Hepatocyte (in vitro differentiated cells): ENCODE results near the gene ASAP2. TPM values are rescaled to one million over a fixed set of nuclear protein-coding genes. Genes with fewer than 3 reads are reported as not detected.

ENCODE experiments used
- DNase-seq: peaks from one replicate; pipeline ENCODE4 v3.0.0-alpha.2; 2016; ENCODE audit warnings: low spot score
- H2AFZ ChIP-seq: fragments of 200-600 bp; sonication (generic); 2 replicates; pipeline ENCODE4 v1.6.0; 2016; ENCODE audit warnings: antibody characterized with exemption, mild to moderate bottlenecking
- H3K27ac ChIP-seq: fragments of 200-600 bp; sonication (generic); 2 replicates; pipeline ENCODE4 v1.5.1; 2016; ENCODE audit warnings: mild to moderate bottlenecking
- H3K27me3 ChIP-seq: fragments of 200-600 bp; sonication (generic); 2 replicates; pipeline ENCODE4 v1.6.1; 2016
- H3K36me3 ChIP-seq: fragments of 200-600 bp; sonication (generic); replicated peaks from 2 replicates; pipeline ENCODE4 v1.5.1; 2016; ENCODE audit warnings: low read depth; ENCODE audit not compliant: insufficient read depth
- H3K4me1 ChIP-seq: fragments of 200-600 bp; sonication (generic); 2 replicates; pipeline ENCODE4 v1.5.1; 2016; ENCODE audit warnings: mild to moderate bottlenecking, moderate library complexity; ENCODE audit not compliant: insufficient read depth
- H3K4me2 ChIP-seq: fragments of 200-600 bp; sonication (generic); 2 replicates; pipeline ENCODE4 v1.6.0; 2016
- H3K4me3 ChIP-seq: fragments of 200-600 bp; sonication (generic); 2 replicates; pipeline ENCODE4 v1.5.1; 2016; ENCODE audit warnings: mild to moderate bottlenecking
- H3K79me2 ChIP-seq: fragments of 200-600 bp; sonication (generic); 2 replicates; pipeline ENCODE4 v1.6.0; 2017; ENCODE audit warnings: mild to moderate bottlenecking
- H3K9me2 ChIP-seq: fragments of 200-600 bp; sonication (generic); replicated peaks from 2 replicates; pipeline ENCODE4 v1.6.0; 2017; ENCODE audit warnings: mild to moderate bottlenecking; ENCODE audit not compliant: insufficient read depth
- H3K9me3 ChIP-seq: fragments of 200-600 bp; sonication (generic); 2 replicates; pipeline ENCODE4 v1.5.1; 2016; ENCODE audit warnings: low read depth, mild to moderate bottlenecking
- H4K20me1 ChIP-seq: fragments of 200-600 bp; sonication (generic); 2 replicates; pipeline ENCODE4 v1.6.0; 2016; ENCODE audit warnings: mild to moderate bottlenecking; ENCODE audit not compliant: insufficient read depth, poor library complexity, severe bottlenecking
- EZH2 ChIP-seq: fragments of 200-600 bp; sonication (generic); IDR thresholded peaks from 2 replicates; pipeline ENCODE4 v1.6.1; 2016; ENCODE audit warnings: antibody characterized with exemption, mild to moderate bottlenecking, borderline replicate concordance
- EZH2phosphoT487 ChIP-seq: fragments of 200-600 bp; sonication (generic); IDR thresholded peaks from one replicate; pipeline ENCODE4 v1.6.1; 2018; ENCODE audit warnings: antibody characterized with exemption, mild to moderate bottlenecking, low read depth, moderate library complexity; ENCODE audit not compliant: unreplicated experiment, severe bottlenecking
- WGBS: methylation state at CpG from one replicate; pipeline ENCODE4 v1.1.6; 2016; ENCODE audit warnings: low lambda C conversion rate; ENCODE audit errors: missing lambda C conversion rate; 5-methylcytosine and 5-hydroxymethylcytosine counted together
- polyA plus RNA-seq: library from polyadenylated mRNA; unstranded; fragments of >200 nt; fragmentation: Nextera tagmentation; extraction: Ambion mirVana; gene quantifications from 2 replicates; pipeline ENCODE4 v1.2.1, GENCODE V29; 2016
- total RNA-seq: library from RNA; depleted of rRNA; stranded (reverse); fragments of >200 nt; gene quantifications from 2 replicates; pipeline ENCODE4 v1.2.3, GENCODE V29; 2014
- TF ChIP-seq, protein P1 (sequence below): fragments of 200-600 bp; sonication (generic); IDR thresholded peaks from 2 replicates; pipeline ENCODE4 v1.5.1; 2016; ENCODE audit warnings: antibody characterized with exemption, mild to moderate bottlenecking; ENCODE audit not compliant: poor library complexity

ASAP2 gene
- total and polyA plus RNA-seq, 2 experiments from 2014 or later: 13.7 to 21.3 TPM

GRCh38 chr2:9228781-9229469 lies 22.3 kb downstream of the ASAP2 start:
- no peak for DNase-seq
- TF ChIP-seq, protein P1, sequence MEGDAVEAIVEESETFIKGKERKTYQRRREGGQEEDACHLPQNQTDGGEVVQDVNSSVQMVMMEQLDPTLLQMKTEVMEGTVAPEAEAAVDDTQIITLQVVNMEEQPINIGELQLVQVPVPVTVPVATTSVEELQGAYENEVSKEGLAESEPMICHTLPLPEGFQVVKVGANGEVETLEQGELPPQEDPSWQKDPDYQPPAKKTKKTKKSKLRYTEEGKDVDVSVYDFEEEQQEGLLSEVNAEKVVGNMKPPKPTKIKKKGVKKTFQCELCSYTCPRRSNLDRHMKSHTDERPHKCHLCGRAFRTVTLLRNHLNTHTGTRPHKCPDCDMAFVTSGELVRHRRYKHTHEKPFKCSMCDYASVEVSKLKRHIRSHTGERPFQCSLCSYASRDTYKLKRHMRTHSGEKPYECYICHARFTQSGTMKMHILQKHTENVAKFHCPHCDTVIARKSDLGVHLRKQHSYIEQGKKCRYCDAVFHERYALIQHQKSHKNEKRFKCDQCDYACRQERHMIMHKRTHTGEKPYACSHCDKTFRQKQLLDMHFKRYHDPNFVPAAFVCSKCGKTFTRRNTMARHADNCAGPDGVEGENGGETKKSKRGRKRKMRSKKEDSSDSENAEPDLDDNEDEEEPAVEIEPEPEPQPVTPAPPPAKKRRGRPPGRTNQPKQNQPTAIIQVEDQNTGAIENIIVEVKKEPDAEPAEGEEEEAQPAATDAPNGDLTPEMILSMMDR: no peak
- TF ChIP-seq EZH2phosphoT487 (no peak), EZH2 (no peak)
- Histone ChIP-seq H3K79me2 (peaks cover 90% of the 10 kb centered on the region), H3K4me3 (no peak overlapping the region), H4K20me1 (peaks cover 3% of the 10 kb centered on the region), H3K4me2 (no peak overlapping the region), H3K27me3 (no peaks in the 10 kb centered on the region), H3K9me2 (no peaks in the 10 kb centered on the region), H3K27ac (peak overlapping the region; percentile 56), H3K36me3 (no peaks in the 10 kb centered on the region), H3K9me3 (no peaks in the 10 kb centered on the region), H2AFZ (no peak overlapping the region), H3K4me1 (peaks cover 24% of the 10 kb centered on the region)
- 87% methylated on average over 15 of the region's 15 CpGs for WGBS

DNA sequence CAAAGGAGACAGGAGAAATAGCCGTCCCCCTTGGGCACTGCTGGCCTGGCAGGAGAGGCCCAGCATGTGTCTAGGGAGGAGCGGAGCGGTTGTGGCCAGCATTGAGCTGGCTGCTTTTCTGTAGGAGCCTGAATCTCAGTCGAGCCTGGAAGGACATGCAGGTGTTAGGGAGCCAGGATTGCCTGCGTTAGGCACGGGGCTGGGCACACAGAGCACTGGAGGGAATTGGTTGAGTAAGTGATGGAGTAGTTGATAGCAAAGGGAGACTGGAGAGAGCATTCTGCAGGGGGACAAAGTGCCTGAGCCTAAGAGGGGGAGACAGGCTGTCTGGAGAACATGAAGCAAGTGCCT lies 22.8 kb downstream of the ASAP2 start:
- H3K27me3 ChIP-seq: no peaks in the 10 kb centered on the region
- peaks cover 28% of the 10 kb centered on the region for H3K4me1 ChIP-seq
- 89% methylated on average over 6 of the region's 6 CpGs for WGBS

GRCh38 chr2:9230051-9230802 lies 23.6 kb downstream of the ASAP2 start:
- Histone ChIP-seq H3K27me3 (no peaks in the 10 kb centered on the region), H3K4me2 (no peak overlapping the region), H3K4me1 (peaks cover 36% of the 10 kb centered on the region), H2AFZ (no peak overlapping the region), H4K20me1 (peaks cover 3% of the 10 kb centered on the region), H3K9me2 (no peaks in the 10 kb centered on the region), H3K27ac (no peak overlapping the region), H3K9me3 (no peaks in the 10 kb centered on the region), H3K4me3 (no peak overlapping the region), H3K36me3 (no peaks in the 10 kb centered on the region), H3K79me2 (peaks cover 84% of the 10 kb centered on the region)
- 76% methylated on average over 9 of the region's 9 CpGs for WGBS
- DNase-seq: no peak
- TF ChIP-seq, protein P1: no peak
- TF ChIP-seq EZH2 (no peak), EZH2phosphoT487 (no peak)

More for the DNA sequence above, 22.8 kb downstream of the ASAP2 start:
- Histone ChIP-seq H2AFZ (no peak overlapping the region), H3K27ac (no peak overlapping the region), H3K79me2 (peaks cover 90% of the 10 kb centered on the region), H3K4me2 (no peak overlapping the region), H3K9me3 (no peaks in the 10 kb centered on the region), H3K9me2 (no peaks in the 10 kb centered on the region), H3K4me3 (no peak overlapping the region), H4K20me1 (peaks cover 3% of the 10 kb centered on the region), H3K36me3 (no peaks in the 10 kb centered on the region)
- DNase-seq: no peak
- TF ChIP-seq EZH2phosphoT487 (no peak), EZH2 (no peak)
- TF ChIP-seq, protein P1: no peak
